GM21526 (cell line): ENCODE results near the gene LNX1.

ENCODE experiments used
- ATAC-seq: cut with Tn5 transposase; IDR thresholded peaks from one replicate; pipeline ENCODE4 v1.9.1; 2021; ENCODE audit warnings: moderate library complexity; ENCODE audit not compliant: unreplicated experiment, low FRiP score

The LNX1 gene

GRCh38 chr4:53575552-53575951 is 15.7 kb downstream of the LNX1 start:
- no peak for ATAC-seq

GRCh38 chr4:53574528-53574927 is 16.8 kb downstream of the LNX1 start:
- no peak for ATAC-seq

DNA sequence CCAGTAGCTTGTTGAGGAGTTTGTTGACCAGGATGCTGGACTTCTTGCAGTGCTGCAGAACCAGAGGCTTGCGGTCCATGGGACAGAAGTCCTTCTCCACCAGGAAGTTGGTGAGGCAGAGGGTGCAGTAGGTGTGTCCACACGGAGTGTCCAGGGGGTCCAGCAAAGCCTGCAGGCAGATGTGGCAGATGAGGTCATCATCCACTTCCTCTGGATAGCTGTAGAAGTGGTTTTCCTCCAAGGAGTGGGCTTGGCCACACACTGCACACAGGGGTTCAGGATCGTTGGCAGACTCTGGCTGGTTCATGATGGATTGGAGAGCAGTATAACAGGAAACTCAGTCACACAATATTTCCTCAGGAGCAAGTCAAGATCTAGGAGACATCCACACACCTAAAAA is 17.6 kb downstream of the LNX1 start:
- no peak for ATAC-seq

DNA sequence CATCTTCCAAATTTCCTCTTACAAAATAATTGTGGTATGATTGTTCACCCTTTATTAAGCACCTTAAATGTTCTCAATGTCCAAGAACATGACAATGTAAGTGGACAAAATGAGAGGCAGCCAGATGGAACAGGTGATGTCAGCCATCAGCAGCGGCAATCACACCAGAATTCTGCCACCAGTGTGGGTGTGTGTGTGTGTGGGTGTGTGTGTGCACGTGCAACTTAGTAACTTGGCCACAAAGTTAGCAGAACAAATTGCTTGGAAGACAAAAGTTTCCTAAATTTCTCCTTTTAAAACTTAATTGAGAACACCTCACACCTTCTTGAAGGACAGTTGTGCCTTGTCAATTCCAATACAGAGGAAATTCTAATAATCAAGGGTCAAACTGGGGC is 18.7 kb downstream of the LNX1 start:
- no peak for ATAC-seq

GRCh38 chr4:53571936-53572599 is 19.2 kb downstream of the LNX1 start:
- ATAC-seq, result no peak

DNA sequence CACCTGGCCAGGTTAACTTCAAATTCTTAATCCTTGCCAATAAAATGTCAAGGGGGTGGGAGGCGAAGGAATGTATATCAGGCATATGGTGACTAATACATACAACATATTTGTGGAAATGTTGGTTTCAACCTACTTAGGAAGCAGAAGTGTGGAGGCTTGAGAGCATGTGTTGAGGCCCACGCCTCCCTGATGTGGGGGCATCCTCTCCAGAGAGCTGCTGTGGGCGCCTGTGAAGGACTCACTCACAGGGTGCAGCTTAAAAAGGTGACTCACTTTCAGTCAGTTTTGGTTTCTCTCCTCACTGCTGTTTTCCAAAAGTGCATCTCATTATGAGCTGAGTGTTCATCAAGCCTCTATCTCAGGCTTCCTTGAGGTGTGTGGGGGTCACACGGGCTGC is 27.5 kb downstream of the LNX1 start:
- peak; percentile 85 for ATAC-seq

DNA sequence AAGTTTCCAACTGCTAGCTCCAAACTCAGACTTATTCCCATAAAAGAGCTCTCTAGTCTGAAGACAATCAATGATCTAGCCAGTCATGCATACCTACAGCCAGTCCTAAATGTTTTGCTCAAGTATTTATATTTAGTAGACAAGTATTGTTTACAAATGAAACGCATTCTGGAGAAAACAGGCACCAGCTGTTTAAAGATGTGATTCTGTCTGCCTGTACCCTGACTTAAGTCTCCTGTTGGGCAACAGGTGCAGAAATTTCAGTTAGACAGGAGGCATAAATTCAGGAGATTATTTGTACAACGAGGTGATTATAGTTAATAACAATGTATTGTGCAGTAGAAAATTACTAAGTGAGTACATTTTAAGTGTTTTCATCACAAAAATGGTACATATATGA is 28.9 kb downstream of the LNX1 start:
- ATAC-seq, result no peak

DNA sequence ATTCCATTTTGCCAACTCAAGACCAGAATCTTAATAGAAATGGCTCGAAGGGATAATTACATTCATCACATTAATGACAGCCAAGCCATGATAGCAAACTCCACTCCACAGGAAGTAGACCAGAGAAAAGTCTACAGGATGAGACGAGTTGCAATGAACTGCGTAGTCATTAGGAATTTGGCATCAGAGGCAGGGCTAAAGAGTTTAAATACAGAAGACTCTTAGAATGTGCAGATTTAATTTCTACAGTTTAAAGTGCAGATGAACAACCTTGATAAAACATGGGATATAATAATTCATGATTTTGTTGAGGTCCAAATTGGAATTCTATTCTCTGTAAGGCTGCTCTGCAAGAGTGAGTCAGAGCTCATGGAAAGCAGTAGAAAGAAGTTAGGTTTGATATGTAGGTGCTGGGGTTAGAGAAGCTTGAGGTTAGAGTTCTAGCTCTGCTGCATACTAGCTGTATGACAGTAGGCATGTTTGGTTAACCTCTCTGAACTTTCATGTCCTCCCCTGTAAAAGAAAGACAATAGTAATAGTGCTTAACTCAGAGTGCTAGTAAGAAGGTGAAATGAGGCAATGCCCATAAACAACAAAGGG is 32.2 kb downstream of the LNX1 start:
- ATAC-seq, result no peak

- no peak for ATAC-seq
Measured at GRCh38 chr4:53558065-53558801, 33.1 kb downstream of the LNX1 start.

- ATAC-seq, result no peak
Measured at GRCh38 chr4:53557669-53558064, 33.6 kb downstream of the LNX1 start.

- ATAC-seq, result no peak
Measured at GRCh38 chr4:53556651-53557050, 34.6 kb downstream of the LNX1 start.

DNA sequence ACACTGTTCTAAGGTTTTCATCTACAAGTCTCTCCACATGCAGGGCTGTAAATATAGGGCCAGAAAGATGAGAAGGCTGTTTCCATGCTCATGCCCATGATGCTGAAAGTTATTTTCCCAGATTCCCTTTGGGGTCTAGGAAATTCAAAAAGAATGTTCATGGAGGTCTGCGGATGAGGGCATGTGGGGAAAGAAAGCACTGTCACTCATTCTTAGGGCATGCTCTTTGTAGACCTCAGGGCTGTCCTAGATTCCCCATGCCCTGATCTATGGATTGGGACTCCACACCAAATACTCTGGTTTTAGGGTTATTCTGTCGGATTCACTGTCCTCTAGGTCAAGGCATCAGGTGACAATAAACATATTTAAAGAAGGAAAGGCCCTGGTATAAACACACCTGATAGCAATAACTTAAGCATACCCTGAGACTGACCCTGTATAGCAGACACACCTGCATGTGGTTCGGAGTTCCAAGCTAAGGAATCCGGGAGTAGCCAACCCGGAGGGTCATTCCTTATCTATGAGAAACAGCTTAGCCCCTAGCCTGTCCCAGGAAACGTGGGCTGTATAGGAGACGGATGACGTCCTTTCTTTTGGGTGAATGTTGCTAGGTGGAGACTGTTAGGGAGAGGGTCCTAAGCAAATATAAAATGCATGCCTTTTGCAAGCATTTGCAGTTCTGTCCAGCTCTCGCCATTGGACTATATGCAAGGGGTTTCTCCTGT is 37.6 kb downstream of the LNX1 start:
- ATAC-seq, result no peak

DNA sequence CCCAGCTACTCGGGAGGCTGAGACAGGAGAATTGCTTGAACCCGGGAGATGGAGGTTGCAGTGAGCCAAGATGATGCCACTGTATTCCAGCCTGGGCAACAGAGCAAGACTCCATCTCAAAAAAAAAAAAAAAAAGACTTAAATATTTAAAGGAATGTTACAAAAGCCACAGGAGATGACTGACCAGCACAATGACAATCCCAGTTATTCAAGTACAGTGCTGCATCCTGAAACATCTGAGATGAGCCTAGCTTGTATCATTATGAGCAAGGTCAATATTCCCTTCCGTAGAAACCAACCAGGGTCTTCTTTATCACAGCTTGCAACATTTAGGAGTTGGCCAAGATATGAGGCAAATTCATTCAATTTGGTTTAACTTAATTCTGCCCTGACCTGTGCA is 38.6 kb downstream of the LNX1 start:
- ATAC-seq, result no peak

- no peak for ATAC-seq
Measured at GRCh38 chr4:53551958-53552357, 39.3 kb downstream of the LNX1 start.

GRCh38 chr4:53551281-53551864 is 39.9 kb downstream of the LNX1 start:
- ATAC-seq, result no peak

GRCh38 chr4:53548662-53549061 is 42.6 kb downstream of the LNX1 start:
- ATAC-seq, result no peak

DNA sequence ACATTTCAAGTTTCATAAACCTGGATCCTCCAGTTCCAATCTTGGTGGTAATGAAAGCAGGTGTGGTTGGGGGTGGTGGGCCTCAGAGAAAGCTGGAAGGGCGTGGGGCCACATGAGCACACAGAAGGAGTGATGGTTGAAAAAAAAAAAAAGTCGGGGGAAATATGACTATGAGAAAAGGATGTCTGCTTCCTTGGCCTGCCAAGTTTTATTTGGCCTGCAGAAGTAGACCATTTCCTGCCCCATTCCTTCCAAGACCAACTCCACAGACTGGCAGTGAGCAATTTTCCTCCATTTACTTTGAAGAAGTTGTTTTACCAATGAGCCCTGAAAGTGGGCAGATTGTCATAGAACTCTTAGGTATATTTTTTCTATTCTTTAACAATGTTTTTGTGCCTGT is 43.3 kb downstream of the LNX1 start:
- ATAC-seq, result no peak

DNA sequence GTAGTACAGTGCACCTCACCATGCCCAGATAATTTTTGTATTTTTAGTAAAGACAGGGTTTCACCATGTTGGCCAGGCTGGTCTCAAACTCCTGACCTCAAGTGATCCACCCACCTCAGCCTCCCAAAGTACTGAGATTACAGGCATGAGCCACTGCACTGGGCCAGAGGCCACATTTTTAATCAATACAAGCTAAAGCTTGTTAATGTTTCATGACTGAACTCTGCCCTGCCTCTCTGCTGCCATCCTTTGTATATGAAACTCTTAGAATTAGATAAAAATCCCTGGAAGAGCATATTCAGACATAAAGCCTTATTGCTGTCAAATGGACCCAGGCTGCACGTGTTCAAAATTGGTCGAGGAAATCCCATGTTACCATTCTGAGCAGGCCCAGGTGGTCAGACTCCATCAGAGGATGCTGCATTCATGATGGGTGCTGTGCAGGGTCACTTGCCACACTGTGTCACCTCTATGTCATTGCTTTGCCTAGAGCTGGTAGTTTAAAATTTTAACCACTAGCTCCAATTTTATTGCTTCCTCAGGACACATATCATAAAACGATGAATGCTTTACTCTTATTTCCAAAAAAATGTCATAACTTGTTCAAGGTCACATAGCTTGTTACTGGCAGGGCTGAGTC is 45.2 kb downstream of the LNX1 start:
- no peak for ATAC-seq

GRCh38 chr4:53545273-53545672 is 46.0 kb downstream of the LNX1 start:
- no peak for ATAC-seq

DNA sequence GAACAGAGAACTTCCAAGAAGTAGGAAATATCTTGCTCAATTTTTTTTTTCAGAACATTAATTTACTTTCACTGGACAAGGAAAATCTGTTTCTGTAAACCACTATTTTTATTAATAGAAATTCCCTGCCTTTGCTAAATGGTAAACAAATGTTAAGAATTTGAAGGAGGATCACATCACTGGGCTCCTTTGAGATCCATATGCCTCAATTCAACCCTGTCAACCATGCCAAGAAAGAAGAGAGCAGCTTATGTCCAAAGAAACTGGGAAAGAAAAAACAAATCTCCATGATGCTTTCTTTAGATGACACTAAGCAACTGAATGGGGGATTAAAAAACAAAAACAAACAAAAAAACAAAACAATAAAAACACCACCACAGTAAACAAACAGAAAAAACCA is 47.7 kb downstream of the LNX1 start:
- ATAC-seq, result no peak
